Stimulated activated naive CD8-positive, alpha-beta T cell treated with anti-CD3 and anti-CD28 coated beads, Interleukin-15, Interleukin-2, amounts not matched to agents 100 U/mL and 50 U/mL, for 24 hours (primary cell): ENCODE measurements around the gene TTC21B.
"Not testable (repeated sequence)": the region's sequence is repeated elsewhere in the genome, so short reads cannot be mapped to it uniquely, and the experiment has no call there.

Experiments used
- ATAC-seq: fragments of 150-1000 bp; cut with Tn5 transposase; one replicate; pipeline ENCODE4 v1.10.0; 2021
- DNase-seq: peaks from one replicate; pipeline ENCODE4 v3.0.0; 2021

TTC21B gene

DNA sequence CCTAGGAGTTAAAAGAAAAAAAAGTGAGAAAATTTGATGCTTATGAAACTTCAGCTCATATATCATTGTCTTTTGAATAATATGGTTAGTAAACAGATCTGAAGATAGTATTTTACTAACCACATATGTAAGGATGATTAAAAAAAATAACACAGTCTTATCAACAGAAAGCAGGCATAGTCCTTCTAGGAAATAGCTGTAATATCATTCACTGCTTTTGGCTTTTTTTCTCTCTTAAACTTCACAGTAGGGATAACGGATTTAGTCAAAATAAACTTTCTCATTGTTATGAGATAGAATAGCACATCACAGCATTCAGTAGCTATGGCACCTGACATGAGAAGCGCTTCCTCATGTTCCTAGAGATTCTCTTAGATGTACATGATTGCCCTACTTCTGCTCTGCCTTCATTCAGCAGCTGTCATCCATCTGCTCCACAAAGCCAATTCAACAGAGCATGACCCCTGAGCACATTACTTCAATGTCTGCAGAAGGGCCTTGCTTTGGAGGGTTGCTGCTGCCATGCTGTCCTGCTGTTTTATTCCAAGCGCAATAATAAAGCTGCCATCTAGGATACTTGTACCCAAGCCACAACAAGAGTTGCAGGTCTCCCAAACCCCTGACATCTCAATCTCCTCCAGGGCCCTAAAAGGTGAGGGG, 67.0 kb downstream of the TTC21B start:
- ATAC-seq (no peak), DNase-seq (no peak)

DNA sequence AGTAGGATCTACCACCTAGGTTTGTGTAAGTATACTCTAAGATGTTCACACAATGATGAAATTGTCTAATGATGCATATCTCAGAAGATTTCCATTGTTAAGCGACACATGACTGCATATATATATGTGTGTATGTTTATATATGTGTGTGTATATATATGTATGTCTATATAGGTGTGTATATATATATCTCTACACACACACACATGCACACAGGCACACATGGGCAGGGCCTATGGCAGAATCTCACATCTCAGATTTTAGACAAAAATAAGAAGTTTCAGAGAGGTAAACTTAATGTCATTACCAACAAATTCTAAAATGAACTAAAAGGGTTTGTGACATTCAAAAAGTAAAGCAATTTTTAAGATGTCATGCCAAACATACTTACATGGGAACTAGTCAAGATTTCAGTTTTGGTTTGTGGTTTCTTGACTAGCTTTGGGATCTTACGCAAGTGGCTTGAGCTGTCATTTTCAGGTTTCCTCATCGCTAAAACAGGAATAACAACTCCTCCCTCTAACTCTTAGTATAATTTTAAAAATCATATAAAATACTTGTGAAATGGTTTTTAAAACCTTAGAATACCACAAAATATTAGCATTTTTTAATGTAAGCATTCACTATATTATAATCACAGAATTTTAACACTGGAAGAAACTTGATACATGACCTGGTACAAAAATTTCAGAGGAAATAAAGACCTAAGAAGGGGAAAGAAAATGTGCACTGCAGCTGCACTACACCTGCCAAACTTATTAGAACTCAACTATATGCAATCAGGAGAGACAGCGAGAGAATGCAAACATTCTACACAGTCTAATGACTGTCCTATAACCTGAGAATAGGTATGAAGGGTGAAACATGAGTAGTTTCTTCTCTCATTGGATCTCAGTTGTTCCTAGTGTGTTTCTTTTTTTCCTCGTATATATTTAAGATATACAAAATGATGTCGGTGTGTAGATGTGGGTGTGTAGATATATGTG, 75.7 kb downstream of the TTC21B start:
- no peak for DNase-seq
- ATAC-seq, result peak; percentile 45

GRCh38 chr2:165876712-165877111, 76.9 kb downstream of the TTC21B start:
- ATAC-seq, result peak; percentile 54
- DNase-seq, result no peak

- DNase-seq (no peak), ATAC-seq (peak; percentile 63)
Measured at GRCh38 chr2:165876269-165876668, 77.3 kb downstream of the TTC21B start.

DNA sequence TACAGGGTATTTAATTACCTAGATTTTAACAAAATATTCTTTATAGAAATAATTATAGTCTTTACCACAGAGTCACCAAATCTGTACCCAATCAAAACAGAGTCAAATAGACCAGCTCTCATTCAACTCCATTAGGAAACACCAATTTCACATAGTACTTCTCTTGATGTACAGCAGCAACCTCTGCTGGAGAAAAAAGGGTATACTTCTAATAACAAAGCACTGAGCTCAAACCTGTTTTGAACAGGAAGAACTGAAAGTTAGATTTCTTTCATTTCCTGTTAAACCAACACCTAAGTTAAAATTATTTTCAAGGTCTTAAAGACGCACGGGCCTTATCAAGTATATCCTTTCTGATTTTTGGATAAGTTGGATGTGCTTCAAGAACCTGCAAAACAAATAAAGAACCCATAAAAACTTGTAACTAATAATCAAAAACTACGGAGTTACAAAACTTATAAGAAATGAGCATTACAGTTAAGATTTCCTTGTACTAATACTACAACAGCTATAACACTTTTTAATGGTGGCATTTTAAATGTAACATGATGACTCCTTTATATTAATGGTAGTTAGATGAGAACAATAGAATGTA, 79.0 kb downstream of the TTC21B start:
- no peak for DNase-seq
- no peak for ATAC-seq

DNA sequence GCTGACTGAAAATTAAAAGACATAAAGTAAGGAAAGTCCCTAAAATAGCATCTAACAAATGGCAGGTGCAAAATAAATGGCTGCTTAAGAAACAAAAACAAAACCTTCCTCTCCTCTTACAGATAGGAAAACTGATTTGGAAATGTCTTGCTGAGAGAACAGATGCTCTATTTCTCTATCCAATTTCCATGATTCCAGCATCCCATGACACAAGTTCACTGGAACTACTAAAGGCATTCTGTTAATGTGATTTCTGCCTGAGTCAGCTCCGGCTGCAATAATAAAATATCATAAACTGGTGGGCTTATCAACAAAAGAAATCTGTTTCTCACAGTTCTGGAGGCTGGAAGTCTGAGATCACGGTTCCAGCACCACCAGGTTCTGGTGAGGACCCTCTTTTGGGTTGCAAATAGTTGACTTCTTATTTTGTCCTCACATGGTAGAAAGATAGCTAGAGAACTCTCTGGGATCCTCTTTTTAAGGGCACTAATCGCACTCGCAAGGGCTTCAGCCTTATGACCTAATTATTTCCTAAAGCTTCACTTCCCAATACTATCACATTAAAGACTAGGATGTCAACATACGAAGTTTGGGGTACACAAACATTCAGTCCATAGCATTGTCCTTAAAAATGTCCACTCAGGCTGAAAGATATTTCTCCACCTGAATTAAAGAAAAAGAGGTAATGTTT, 81.3 kb downstream of the TTC21B start:
- DNase-seq, result no peak
- no peak for ATAC-seq

GRCh38 chr2:165871025-165871424, 82.6 kb downstream of the TTC21B start:
- DNase-seq, result no peak
- ATAC-seq, result no peak

GRCh38 chr2:165870346-165870745, 83.2 kb downstream of the TTC21B start:
- ATAC-seq (no peak), DNase-seq (no peak)

DNA sequence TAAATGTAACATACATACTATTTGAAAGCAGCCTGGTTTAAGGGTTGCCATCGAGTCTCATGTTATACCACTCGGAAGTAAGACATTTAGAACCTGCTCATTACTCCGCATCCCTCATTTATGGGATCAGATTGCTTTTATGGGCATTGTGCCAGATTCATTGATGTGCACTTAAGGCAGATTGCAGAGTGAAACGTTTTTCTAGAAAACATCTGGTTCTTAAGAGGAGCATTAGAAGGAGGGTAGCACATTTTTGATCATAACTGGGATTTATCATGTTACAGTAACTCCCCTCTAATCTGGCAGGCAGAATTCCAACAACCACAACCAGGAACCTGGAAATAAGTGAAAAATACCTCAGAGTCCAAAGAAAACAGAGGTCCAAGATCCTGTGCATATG, 85.4 kb downstream of the TTC21B start:
- DNase-seq, result no peak
- ATAC-seq, result no peak

GRCh38 chr2:165864296-165864695, 89.3 kb downstream of the TTC21B start:
- ATAC-seq, result no peak

GRCh38 chr2:165863810-165864261, 89.7 kb downstream of the TTC21B start:
- DNase-seq, result no peak
- no peak for ATAC-seq

More at GRCh38 chr2:165864296-165864695, 89.3 kb downstream of the TTC21B start:
- DNase-seq, result no peak

DNA sequence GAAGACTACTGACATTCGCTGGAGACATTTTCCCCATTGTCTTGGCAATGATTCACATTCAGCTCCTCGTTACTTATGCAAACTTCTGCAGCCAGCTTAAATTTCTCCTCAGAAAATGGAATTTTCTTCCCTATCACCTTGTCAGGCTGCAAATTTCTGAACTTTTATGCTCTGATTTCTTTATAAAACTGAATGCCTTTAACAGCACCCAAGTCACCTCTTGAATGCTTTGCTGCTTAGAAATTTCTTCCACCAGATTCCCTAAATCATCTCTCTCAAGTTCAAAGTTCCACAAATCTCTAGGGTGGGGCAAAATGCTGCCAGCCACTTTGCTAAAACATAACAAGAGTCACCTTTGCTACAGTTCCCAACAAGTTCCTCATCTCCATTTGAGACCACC, 92.5 kb downstream of the TTC21B start:
- not testable (repeated sequence) for ATAC-seq, DNase-seq

DNA sequence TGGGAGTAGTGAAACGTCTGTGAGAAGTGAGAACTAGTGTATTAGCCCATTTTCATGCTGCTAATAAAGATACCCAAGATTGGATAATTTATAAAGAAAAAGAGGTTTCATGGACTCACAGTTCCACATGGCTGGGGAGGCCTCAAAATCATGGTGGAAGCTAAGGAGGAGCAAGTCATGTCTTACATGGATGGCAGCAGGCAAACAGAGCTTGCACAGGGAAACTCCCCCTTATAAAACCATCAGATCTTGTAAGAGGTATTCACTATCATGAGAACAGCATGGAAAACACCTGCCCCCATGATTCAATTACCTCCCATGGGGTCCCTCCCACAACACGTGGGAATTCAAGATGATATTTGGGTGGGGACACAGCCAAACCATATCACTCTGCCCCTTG, 93.9 kb downstream of the TTC21B start:
- not testable (repeated sequence) for ATAC-seq, DNase-seq

- no peak for ATAC-seq
- no peak for DNase-seq
Measured at GRCh38 chr2:165857876-165858275, 95.7 kb downstream of the TTC21B start.

- no peak for ATAC-seq
- DNase-seq, result no peak
Measured at GRCh38 chr2:165852394-165852793, 101.2 kb downstream of the TTC21B start.

- ATAC-seq (no peak), DNase-seq (no peak)
Measured at GRCh38 chr2:165847001-165847400, 106.6 kb downstream of the TTC21B start.

DNA sequence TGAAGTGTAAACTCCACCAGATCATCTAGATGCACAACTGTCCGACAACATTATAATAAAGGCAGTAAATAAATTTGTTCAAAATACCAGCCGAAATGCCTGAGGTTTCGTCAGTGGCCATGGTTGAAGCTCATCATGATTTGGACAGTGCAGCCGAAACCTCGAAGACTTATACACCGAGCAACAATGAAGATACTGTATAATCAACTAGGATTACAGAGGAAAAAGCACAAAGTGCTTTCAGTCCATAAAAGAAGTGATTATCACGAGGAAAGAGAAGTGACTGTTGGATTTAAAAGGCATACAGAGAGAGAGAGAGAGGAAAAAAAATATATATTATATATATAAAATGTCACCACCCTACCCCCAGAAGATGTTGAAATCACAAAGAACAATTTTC, 107.5 kb downstream of the TTC21B start:
- no peak for ATAC-seq
- no peak for DNase-seq

- DNase-seq (no peak), ATAC-seq (no peak)
Measured at GRCh38 chr2:165844216-165844615, 109.4 kb downstream of the TTC21B start.

- no peak for ATAC-seq
- DNase-seq, result no peak
Measured at GRCh38 chr2:165843351-165843750, 110.2 kb downstream of the TTC21B start.

DNA sequence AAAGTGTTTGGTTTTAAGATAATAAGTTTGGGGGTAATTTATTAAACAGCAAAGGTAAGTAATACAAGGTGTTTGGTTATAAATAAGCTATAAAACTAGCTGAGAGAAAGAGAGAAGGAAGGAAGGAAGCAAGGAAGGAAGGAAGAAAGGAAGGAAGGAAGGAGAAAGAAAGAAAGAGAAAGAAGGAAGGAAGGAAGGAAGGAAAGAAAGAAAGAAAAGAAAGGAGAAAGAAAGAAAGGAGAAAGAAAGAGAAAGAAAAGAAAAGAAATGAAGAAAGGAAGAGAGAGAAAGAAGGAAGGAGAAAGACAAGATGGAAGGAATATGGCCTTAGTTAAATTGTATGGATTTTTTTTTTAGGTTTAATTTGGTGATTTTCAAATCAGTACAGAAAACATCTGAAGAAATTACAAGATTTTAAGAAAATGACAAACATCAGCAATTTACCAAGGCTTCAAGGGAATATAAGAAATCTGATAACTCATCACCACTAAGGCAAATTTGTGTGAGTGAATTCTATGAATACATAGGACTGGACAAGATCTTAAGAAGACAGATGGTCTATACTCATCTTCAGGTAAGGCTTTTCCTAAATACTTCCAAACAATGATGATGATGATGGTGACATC, 113.1 kb downstream of the TTC21B start:
- DNase-seq (no peak), ATAC-seq (no peak)

DNA sequence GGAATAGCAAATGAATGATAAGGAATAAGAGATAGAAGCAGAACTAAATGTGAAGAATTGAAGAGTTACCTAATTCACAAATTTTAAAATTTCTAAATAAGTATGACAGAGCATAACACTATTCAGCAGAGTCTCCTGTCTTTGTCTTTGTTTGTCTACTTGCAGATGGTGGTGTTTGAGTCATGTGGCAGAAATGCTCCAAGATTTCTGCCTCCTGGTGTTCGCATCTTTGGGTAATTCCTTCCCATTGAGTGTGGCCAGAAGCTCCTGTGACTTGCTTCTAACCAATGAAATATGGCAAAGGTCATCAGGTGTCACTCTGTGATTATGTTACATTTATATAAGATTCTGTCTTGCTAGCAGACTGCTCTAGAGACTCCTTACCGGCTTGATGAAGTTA, 114.0 kb downstream of the TTC21B start:
- ATAC-seq (no peak), DNase-seq (no peak)

- no peak for ATAC-seq
- DNase-seq, result no peak
Measured at GRCh38 chr2:165837122-165837521, 116.5 kb downstream of the TTC21B start.
